GM12878 (cell line): ENCODE data around the gene AJM1. TPM values are rescaled to one million over a fixed set of nuclear protein-coding genes. Genes with fewer than 3 reads are reported as not detected.

ENCODE experiments used
- ATAC-seq: fragments of 200-7000 bp; cut with Tn5 transposase; 3 replicates; pipeline ENCODE4 v1.9.1; 2020; ENCODE audit warnings: mild to moderate bottlenecking, moderate library complexity
- BruUV-seq: library from RNA; stranded (reverse); fragments of 400-500 nt; replicated peaks from 2 replicates; lab custom pipeline; 2021; lab: Mats Ljungman, UMichigan
- CTCF ChIA-PET: fragments of 300-600 bp; sonication (Branson Sonifier 250); formaldehyde crosslinking; extraction: SDS; loops from one replicate; lab custom pipeline; 2021; ENCODE audit warnings: inconsistent platforms; lab: Yijun Ruan, JAX
- POLR2A ChIA-PET: fragments of 350-600 bp; formaldehyde crosslinking; extraction: SDS; loops from one replicate; lab custom pipeline; 2021; ENCODE audit warnings: inconsistent platforms; lab: Charles Lee
- RAD21 ChIA-PET: fragments of 300-600 bp; sonication (Branson Sonifier 250); formaldehyde crosslinking; loops from one replicate; lab custom pipeline; 2023; ENCODE audit warnings: antibody characterized with exemption; ENCODE audit not compliant: unreplicated experiment; lab: Charles Lee
- SMC1A ChIA-PET: fragments of 300-600 bp; sonication (Branson Sonifier 250); formaldehyde crosslinking; loops from one replicate; lab custom pipeline; 2023; ENCODE audit not compliant: unreplicated experiment, uncharacterized antibody; lab: Charles Lee
- DNase-seq: peaks from one replicate; pipeline ENCODE4 v3.0.0-alpha.2; 2011; ENCODE audit warnings: low read depth, low spot score
- FAIRE-seq: peaks from 3 replicates; lab custom pipeline; 2011; peaks lifted over from hg19 to GRCh38; lab: Jason Lieb, UNC
- H2AFZ ChIP-seq: 2 replicates; pipeline ENCODE4 v1.6.0; 2011; ENCODE audit warnings: low read depth, low read length, control low read depth; ENCODE audit not compliant: control insufficient read depth
- H3K27ac ChIP-seq: 2 replicates; pipeline ENCODE4 v1.5.1; 2011; ENCODE audit warnings: control low read depth; ENCODE audit not compliant: control insufficient read depth, insufficient read depth
- H3K27me3 ChIP-seq, 2 experiments: replicated peaks in 1 of 2; 2 replicates each; pipeline versions ENCODE4 v1.6.0 to v1.6.1; 2011; ENCODE audit warnings: low read length in 1 of 2; ENCODE audit not compliant: control insufficient read depth in 2 of 2, insufficient read depth in 2 of 2
- H3K36me3 ChIP-seq, 2 experiments: 2 replicates each; pipeline ENCODE4 v1.5.1; 2011; ENCODE audit warnings: low read length in 1 of 2; ENCODE audit not compliant: control insufficient read depth in 2 of 2, insufficient read depth in 2 of 2
- H3K4me1 ChIP-seq: 2 replicates; pipeline ENCODE4 v1.6.1; 2011; ENCODE audit warnings: mild to moderate bottlenecking, low read length, moderate library complexity, mixed read lengths; ENCODE audit not compliant: control insufficient read depth, insufficient read depth
- H3K4me2 ChIP-seq: 2 replicates; pipeline ENCODE4 v1.6.0; 2011; ENCODE audit warnings: control low read depth; ENCODE audit not compliant: control insufficient read depth, insufficient read depth
- H3K4me3 ChIP-seq: fragments of 200-600 bp; sonication (generic); 2 replicates; pipeline ENCODE4 v1.5.1; 2016
- H3K79me2 ChIP-seq: 2 replicates; pipeline ENCODE4 v1.6.0; 2011; ENCODE audit warnings: low read length; ENCODE audit not compliant: control insufficient read depth, insufficient read depth
- H3K9ac ChIP-seq: 2 replicates; pipeline ENCODE4 v1.8.0; 2011; ENCODE audit warnings: low read length, control low read depth, mixed read lengths; ENCODE audit not compliant: control insufficient read depth, insufficient read depth
- H3K9me3 ChIP-seq: replicated peaks from 3 replicates; pipeline ENCODE4 v1.5.1; 2011; ENCODE audit warnings: mild to moderate bottlenecking, low read length; ENCODE audit not compliant: control insufficient read depth, insufficient read depth
- H4K20me1 ChIP-seq: 2 replicates; pipeline ENCODE4 v1.6.0; 2011; ENCODE audit not compliant: control insufficient read depth, insufficient read depth
- POLR2A ChIP-seq: IDR thresholded peaks from 2 replicates; pipeline ENCODE4 v1.6.1; 2011; ENCODE audit warnings: low read depth, mild to moderate bottlenecking, low read length
- POLR2AphosphoS5 ChIP-seq: IDR thresholded peaks from 2 replicates; pipeline ENCODE4 v1.6.1; 2011; ENCODE audit warnings: mild to moderate bottlenecking, low read length, inconsistent platforms
- RFX5 ChIP-seq: IDR thresholded peaks from 2 replicates; pipeline ENCODE4 v1.6.1; 2011; ENCODE audit warnings: low read depth, low read length, improper control_type of control experiment
- SMC3 ChIP-seq: IDR thresholded peaks from 2 replicates; pipeline ENCODE4 v1.6.1; 2011; ENCODE audit warnings: low read length, improper control_type of control experiment, borderline replicate concordance
- ZNF207 ChIP-seq: fragments of 450-650 bp; IDR thresholded peaks from 2 replicates; pipeline ENCODE4 v1.6.1; 2014; ENCODE audit warnings: antibody characterized with exemption, mild to moderate bottlenecking, borderline replicate concordance
- WGBS: methylation state at CpG from one replicate; pipeline ENCODE4 v1.1.6; 2016; ENCODE audit warnings: low lambda C conversion rate; ENCODE audit not compliant: insufficient replicate concordance, insufficient coverage; ENCODE audit errors: missing lambda C conversion rate; 5-methylcytosine and 5-hydroxymethylcytosine counted together
- in situ Hi-C: fragments of 300-500 bp; cut with MboI; formaldehyde crosslinking; loops from 9 replicates; pipeline ENCODE4 v1.14.3; 2018; ENCODE audit warnings: mixed read lengths
- intact Hi-C: fragments of 100-400 bp; cut with micrococcal nuclease; formaldehyde crosslinking; loops from one replicate; pipeline ENCODE4 v1.14.2; 2022; ENCODE audit not compliant: unreplicated experiment
- polyA plus RNA-seq, 11 experiments: library from polyadenylated mRNA; depleted of rRNA in 4 of 11; unstranded in 6 of 11; stranded (reverse) in 5 of 11; fragments of >200 nt; fragmentation: Nextera tagmentation in 4 of 11; fragmentation: Illumina TruSeq in 1 of 11; extraction: Ambion mirVana in 4 of 11; extraction: Trizol in 1 of 11; gene quantifications; 1 replicate in 1 of 11; 2 replicates in 10 of 11; pipeline versions ENCODE4 v1.2.1 to v1.2.3, GENCODE V29; 2011 to 2016; ENCODE audit warnings: inconsistent platforms in 2 of 11, missing spikeins in 2 of 11, low read depth in 1 of 11
- total RNA-seq, 4 experiments: library from RNA; depleted of rRNA in 3 of 4; stranded (reverse); fragments of >200 nt in 3 of 4; fragmentation: Illumina TruSeq in 1 of 4; extraction: Trizol in 1 of 4; gene quantifications; 2 replicates each; pipeline versions ENCODE4 v1.2.1 to v1.2.3, GENCODE V29; 2013 to 2021

The AJM1 gene
- total and polyA plus RNA-seq, 10 of the 15 experiments (the other 5 are each of a cell fraction or from before 2014, with no cell fraction given) = 0.06 to 2.5 (median 1.0) TPM; not detected in 2

- no peak overlapping the region for H3K9ac ChIP-seq
- intact Hi-C loops = no loop called here
- no peak overlapping the region for H3K27ac ChIP-seq
- peaks cover 14% of the 10 kb centered on the region for H3K79me2 ChIP-seq
- no peak overlapping the region for H3K4me2 ChIP-seq
- no peak overlapping the region for H2AFZ ChIP-seq
- CTCF ChIA-PET = interaction anchor here (0.8 to 1.8 kb wide), 3 partner anchors 9 to 22 kb away, joined by 3 to 4 read pairs (median 4); partner anchors contain the start of gene AJM1
- peaks cover 3 to 11% of the 10 kb centered on the region in 2 experiments; a peak in 3 of 4 replicates for H3K36me3 ChIP-seq
- BruUV-seq = no TSS peak
- RAD21 ChIA-PET = no interaction called here
- H3K9me3 ChIP-seq = no peaks in the 10 kb centered on the region
- TF ChIP-seq RFX5 (no peak), POLR2A (peak; percentile 44; the same call in 1 of the 2 replicates)
- no peaks in the 10 kb centered on the region for H3K27me3 ChIP-seq
- peaks cover 5% of the 10 kb centered on the region for H3K4me1 ChIP-seq
- no peak for FAIRE-seq
- no peak for DNase-seq
- POLR2A ChIA-PET = interaction anchor here (0.5 to 1.1 kb wide), 2 partner anchors 18 to 71 kb away, joined by 3 to 4 read pairs; partner anchors contain the start of gene AJM1
- 0 out of 2 replicates have a peak, but pooled peaks cover 2% of the 10 kb centered on the region for H4K20me1 ChIP-seq
- SMC1A ChIA-PET = no interaction called here
- no peak overlapping the region for H3K4me3 ChIP-seq
- ATAC-seq = no peak
- 90% methylated on average over 9 of the region's 9 CpGs for whole genome bisulfite sequencing
- in situ Hi-C loops = no loop called here
These were observed 18.3 kb downstream of the AJM1 start for GRCh38 chr9:136860529-136860928.

DNA sequence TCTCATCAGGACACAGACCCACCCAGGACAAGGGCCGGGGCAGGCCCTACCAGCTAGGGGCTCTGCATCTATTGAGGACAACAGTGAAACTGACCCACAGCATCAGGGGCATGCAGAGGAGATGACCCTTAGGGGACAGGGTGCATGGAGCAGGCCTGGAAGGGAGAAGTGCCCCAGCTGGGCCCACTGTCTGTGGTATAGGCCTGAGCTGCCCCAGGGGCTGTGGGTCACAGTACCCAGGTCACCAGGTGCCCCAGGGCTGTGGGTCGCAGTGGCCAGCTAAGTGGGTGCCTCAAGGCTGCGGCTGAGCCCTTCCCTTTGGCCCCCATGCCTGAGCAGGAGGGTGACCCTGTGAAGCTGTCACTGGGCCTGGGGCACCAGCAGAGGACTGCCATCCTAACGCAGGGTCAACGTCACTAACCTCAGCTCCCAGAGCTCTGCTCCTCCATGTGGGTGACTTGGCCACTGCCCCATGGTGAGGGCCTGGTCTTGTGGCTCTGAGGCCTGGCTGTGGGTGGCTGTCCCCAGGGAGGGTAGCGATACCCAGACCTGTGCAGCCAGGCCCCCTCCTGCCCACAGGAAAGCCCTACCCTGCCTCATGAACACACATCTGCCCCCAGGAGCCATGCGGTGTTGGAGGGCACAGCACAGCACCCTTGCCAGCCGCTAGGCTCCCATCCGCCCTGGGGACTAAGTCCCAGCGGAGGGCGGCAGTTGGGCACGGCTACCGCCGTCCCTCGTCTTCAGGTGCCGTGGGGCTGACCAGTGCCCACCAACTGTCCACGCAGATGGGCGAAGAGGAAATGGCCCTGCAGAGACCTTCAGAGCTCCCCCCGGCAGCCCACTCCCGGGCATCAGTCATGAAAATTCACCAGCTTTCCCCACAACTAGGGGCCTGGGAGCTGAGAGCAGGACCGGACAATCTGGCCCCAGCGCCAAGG, 18.9 kb downstream of the AJM1 start:
- Histone ChIP-seq H3K4me3 (no peak overlapping the region), H3K79me2 (peaks cover 19% of the 10 kb centered on the region), H3K36me3 (peaks cover 3 to 11% of the 10 kb centered on the region in 2 experiments; a peak in 3 of 4 replicates), H3K4me1 (peaks cover 5% of the 10 kb centered on the region), H2AFZ (no peak overlapping the region), H3K27me3 (no peaks in the 10 kb centered on the region), H3K9ac (no peak overlapping the region), H3K9me3 (no peaks in the 10 kb centered on the region), H3K4me2 (no peak overlapping the region), H3K27ac (no peak overlapping the region), H4K20me1 (0 out of 2 replicates have a peak, but pooled peaks cover 2% of the 10 kb centered on the region)
- FAIRE-seq (no peak), DNase-seq (no peak), ATAC-seq (no peak)
- CTCF ChIA-PET = interaction anchor here (0.6 to 1.8 kb wide), 2 partner anchors 21 to 47 kb away, joined by 3 to 4 read pairs; no protein-coding TSS in a partner anchor
- BruUV-seq = no TSS peak
- TF ChIP-seq SMC3 (no peak), ZNF207 (no peak), POLR2A (peak; percentile 44; the same call in 1 of the 2 replicates), POLR2AphosphoS5 (peak; percentile 50; the same call in 1 of the 2 replicates)
- in situ Hi-C loops (no loop called here), intact Hi-C loops (no loop called here)
- POLR2A ChIA-PET = interaction anchor here (0.5 to 1.0 kb wide), 2 partner anchors 66 to 71 kb away, joined by 3 to 4 read pairs; no protein-coding TSS in a partner anchor
- RAD21 ChIA-PET = no interaction called here
- SMC1A ChIA-PET = interaction anchor here (1.1 to 1.4 kb wide), 2 partner anchors 17 to 24 kb away, joined by 3 to 4 read pairs; no protein-coding TSS in a partner anchor
- 95% methylated on average over 22 of the region's 22 CpGs for WGBS
